PC-9 (cell line): ENCODE results near the gene KCTD16. TPM values are rescaled to one million over a fixed set of nuclear protein-coding genes. Genes with fewer than 3 reads are reported as not detected.

ENCODE experiments used
- total RNA-seq: library from RNA; stranded (reverse); gene quantifications from 2 replicates; pipeline ENCODE4 v1.2.3, GENCODE V29; 2021

Gene KCTD16
- total RNA-seq, 1 experiment from 2014 or later = 0.33 TPM

Other genes starting within 250 kb of the KCTD16 start
- 35.9 and 65.8 TPM in 2 replicates for gene YIPF5, start 214 bp upstream of the KCTD16 start, total RNA-seq